GM18498 (cell line): ENCODE results near the gene CD63.

Source experiments
- ATAC-seq: cut with Tn5 transposase; IDR thresholded peaks from one replicate; pipeline ENCODE4 v1.9.1; 2021; ENCODE audit warnings: mild to moderate bottlenecking, moderate library complexity; ENCODE audit not compliant: unreplicated experiment

CD63 gene

DNA sequence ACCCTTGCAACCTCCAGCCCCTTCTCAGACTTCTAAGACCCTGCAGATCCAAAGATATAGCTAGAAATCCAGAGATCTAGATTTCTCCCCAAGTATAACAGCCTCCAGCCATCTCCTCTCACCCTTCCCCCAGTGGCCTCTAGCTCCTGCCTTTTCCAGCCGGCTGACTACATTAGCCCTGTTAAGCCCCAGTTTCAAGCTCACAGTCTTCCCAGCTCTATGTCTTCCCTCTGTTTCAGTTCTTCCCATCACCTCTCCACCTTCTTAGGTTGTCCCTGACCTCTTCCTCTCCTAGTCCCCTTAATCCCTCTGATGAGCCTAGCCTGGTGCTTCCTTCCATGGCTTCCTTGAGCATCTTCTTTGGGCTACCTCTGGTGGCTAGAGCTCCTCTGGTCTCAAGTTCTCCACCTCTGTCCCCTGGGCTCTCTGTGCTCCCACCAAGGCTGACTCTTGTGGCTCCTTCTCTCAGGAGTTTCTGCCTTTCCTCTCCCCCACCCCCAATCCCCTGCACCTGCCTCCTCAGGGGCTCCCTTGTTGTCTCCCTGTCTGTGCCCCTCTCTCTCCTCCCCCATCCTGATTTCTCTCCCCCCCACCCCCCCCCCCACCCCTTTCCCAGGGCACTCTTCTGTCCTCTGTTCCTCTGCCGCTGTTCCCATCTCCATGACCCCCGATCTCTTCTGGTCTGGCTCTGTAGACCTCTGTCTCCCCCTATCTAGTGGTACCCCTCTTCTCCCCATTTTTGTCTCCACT is 13.3 kb upstream of the CD63 start:
- ATAC-seq = no peak

GRCh38 chr12:55739025-55739378 is 10.2 kb upstream of the CD63 start:
- no peak for ATAC-seq

DNA sequence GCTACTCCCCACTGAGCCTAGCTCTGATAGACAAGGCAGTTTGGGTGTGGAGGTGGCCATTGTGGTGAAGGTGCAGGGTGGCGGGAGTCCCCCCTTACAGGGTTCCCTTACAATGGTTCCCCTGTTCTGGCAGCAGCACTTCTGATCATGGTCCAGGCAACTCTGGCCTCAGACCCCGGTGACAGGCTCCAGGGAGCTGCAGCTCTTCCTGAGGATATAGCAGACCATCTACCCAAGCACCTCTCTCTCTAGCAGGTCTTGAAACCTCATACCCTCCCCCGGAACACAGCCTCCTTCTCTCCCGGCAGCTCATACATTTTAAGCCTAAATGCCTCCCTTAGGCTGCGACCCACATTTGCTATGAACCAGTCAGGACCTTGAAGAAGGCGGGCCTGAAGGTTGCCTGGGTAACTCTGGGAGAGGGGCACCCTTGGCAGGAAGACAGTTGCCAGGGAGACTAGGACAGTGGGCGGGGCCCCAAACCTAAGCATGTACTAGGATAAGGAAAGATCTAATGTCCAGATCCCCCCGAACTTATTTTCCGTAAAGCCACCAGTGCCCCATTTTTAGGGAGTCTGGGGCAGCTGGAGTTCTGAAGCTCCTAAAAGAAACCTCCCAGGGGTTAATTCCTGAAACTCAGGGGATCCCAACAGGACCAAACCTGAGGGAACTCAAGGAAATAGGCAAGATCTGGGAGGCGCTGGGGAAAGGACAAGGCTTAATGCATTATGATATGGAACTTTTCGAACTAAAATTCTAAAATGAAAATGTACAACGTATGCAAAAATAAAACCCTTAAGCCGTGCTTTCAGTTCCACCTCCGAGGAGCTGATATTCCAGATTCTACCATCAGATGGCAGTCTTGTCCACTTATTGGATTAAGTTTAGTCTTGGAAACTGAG is 9.6 kb upstream of the CD63 start:
- ATAC-seq = peak; percentile 84

GRCh38 chr12:55737581-55738122 is 8.8 kb upstream of the CD63 start:
- no peak for ATAC-seq

- ATAC-seq = peak; percentile 52
These were observed 8.2 kb upstream of the CD63 start for GRCh38 chr12:55736780-55737580.

GRCh38 chr12:55736076-55736475 is 7.3 kb upstream of the CD63 start:
- ATAC-seq = no peak

DNA sequence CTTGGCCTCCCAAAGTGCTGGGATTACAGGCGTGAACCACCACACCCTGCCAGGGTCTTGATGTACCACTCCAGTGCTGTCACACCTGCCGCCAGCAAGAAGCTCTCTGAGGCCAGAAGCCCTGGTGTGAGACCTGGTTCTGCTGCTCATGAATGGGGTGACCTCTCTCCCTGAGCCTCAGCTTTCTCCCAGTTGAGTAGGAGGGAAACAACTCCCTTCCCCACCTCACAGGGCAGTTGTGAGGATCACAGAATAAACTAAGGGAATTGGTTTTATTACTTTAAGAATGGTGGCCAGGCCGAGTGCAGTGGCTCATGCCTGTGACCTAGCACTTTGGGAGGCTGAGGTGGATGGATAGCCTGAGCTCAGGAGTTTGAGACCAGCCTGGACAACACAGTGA is 5.8 kb upstream of the CD63 start:
- no peak for ATAC-seq

DNA sequence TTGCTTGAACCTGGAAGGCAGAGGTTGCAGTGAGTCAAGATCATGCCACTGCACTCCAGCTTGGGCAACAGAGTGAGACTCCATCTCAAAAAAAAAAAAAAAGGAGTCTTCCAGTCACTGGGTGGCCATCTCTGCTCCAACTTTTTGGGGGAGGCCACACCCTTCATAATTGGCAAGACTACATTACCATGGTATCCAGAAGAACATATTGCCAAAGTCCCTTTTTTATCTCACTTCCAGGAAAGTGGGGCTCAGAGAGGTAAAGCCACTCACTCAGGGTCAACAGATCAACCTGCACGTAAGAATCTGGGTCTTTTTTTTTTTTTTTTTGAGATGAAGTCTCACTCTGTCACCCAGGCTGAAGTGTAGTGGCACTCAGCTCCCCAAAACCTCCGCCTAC is 5.0 kb upstream of the CD63 start:
- no peak for ATAC-seq

- ATAC-seq = no peak
These were observed 4.3 kb upstream of the CD63 start for GRCh38 chr12:55733021-55733555.

DNA sequence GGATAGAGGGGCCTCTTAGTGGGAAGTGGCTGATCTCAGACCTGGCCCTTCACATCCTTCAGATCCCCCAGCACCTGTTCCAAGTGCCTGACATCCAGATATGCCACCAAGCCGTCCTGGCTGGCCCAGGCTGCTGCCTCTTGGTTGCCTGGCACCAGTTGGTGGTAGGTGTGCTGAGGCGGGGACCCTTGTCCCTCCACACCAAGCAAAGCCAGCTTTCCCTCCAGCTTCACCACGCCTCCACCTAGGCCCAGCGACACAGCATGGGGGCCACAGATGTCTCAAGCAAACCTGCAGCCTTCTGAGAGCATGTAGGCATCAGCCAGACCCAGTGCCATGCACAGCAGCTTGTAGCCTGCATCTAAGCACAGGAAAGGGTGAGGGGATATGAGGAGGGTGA is 3.5 kb upstream of the CD63 start:
- ATAC-seq = no peak

GRCh38 chr12:55729819-55730818 is 1.3 kb upstream of the CD63 start:
- peak; percentile 45 for ATAC-seq

GRCh38 chr12:55728186-55728938 is 447 bp downstream of the CD63 start:
- peak; percentile 24 for ATAC-seq

DNA sequence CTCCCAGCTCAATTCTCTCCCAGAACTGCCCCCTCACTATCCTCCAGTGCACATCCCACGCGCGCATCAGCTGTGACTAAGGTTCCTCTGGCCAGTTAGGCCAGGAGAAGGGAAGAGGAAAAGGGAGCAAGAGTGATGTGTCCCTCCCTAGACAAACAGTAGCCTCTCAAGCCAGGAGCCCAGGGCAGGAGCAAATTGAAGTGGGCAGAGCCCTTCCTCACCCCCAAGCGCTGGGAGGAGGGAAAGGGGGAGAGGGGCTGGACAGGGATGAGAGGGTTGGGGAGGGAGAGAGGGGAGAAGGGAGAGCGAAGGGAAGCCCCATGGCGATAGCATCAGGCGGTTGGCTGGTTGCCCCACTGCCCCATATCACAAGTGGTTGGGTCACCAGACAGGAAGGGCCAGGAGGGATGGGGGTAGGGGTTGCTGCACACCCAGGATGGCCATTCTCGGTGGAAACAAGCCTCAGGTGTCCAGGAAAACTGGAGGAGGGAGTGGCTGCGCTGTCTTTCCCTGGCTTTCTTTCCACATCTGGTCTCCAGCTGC is 1.1 kb downstream of the CD63 start:
- ATAC-seq = no peak

GRCh38 chr12:55726971-55727370 is 1.8 kb downstream of the CD63 start:
- ATAC-seq = no peak

DNA sequence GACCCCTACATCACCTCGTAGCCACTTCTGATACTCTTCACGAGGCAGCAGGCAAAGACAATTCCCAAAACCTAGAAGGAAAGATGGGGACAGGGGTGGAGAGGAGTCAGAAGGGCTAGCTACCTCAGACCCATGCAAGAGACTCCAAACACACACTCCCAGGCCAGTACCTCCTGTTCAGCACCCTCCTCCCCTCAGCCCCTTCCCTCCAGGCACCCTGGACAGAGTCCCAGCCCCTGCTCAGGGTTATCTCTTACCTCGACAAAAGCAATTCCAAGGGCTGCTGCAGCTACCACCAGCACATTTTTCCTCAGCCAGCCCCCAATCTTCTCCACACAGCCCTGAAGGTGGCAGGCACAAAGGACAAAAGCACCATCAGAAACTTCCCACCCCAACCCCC is 3.3 kb downstream of the CD63 start:
- no peak for ATAC-seq

DNA sequence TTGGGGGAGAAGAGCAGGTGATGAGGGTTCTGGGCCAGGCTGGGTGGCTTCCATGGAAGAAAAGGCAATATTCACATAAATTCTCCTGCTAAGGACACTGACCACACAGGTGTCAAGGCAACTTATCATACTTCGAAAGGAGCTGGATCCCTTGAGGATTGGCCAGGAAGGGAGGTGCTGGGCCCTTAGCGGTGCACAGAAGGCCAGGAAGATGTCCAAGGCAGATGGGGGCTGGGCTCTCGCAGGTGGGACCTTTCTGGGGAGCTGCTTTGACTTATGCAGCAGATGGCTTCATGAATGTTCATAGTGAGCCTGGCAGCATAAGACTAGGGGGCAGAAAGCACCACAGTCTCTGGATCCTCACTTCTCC is 3.9 kb downstream of the CD63 start:
- ATAC-seq = no peak

- no peak for ATAC-seq
These were observed 4.4 kb downstream of the CD63 start for GRCh38 chr12:55724226-55724939.
